ENCODE data around the gene TRIM16.
"Not testable (repeated sequence)": the region's sequence is repeated elsewhere in the genome, so short reads cannot be mapped to it uniquely, and the experiment has no call there.

TRIM16 gene

GRCh38 chr17:15658296-15658695 is 25.8 kb downstream of the TRIM16 start:
- no peak for DNase-seq (ENCODE audit: low read depth)

- no peak for DNase-seq (ENCODE audit: low read depth)
Measured at GRCh38 chr17:15657868-15658267, 26.2 kb downstream of the TRIM16 start.

GRCh38 chr17:15654886-15655561 is 29.1 kb downstream of the TRIM16 start:
- no peak for DNase-seq (ENCODE audit: low read depth)

GRCh38 chr17:15654401-15654800 is 29.7 kb downstream of the TRIM16 start:
- not testable (repeated sequence) for DNase-seq (ENCODE audit: low read depth)

GRCh38 chr17:15652960-15653359 is 31.2 kb downstream of the TRIM16 start:
- no peak for DNase-seq (ENCODE audit: low read depth)

GRCh38 chr17:15651583-15652110 is 32.5 kb downstream of the TRIM16 start:
- peak; percentile 98 for DNase-seq (ENCODE audit: low read depth)

GRCh38 chr17:15650741-15651582 is 33.1 kb downstream of the TRIM16 start:
- DNase-seq (ENCODE audit: low read depth) = no peak

- DNase-seq (ENCODE audit: low read depth) = no peak
Measured at GRCh38 chr17:15649861-15650421, 34.2 kb downstream of the TRIM16 start.

- no peak for DNase-seq (ENCODE audit: low read depth)
Measured at GRCh38 chr17:15648386-15648785, 35.7 kb downstream of the TRIM16 start.

- not testable (repeated sequence) for DNase-seq (ENCODE audit: low read depth)
Measured at GRCh38 chr17:15645942-15646312, 38.2 kb downstream of the TRIM16 start.

GRCh38 chr17:15645099-15645941 is 38.8 kb downstream of the TRIM16 start:
- DNase-seq (ENCODE audit: low read depth) = not testable (repeated sequence)

GRCh38 chr17:15642505-15643251 is 41.4 kb downstream of the TRIM16 start:
- DNase-seq (ENCODE audit: low read depth) = not testable (repeated sequence)

GRCh38 chr17:15642014-15642413 is 42.1 kb downstream of the TRIM16 start:
- DNase-seq (ENCODE audit: low read depth) = not testable (repeated sequence)

- DNase-seq (ENCODE audit: low read depth) = not testable (repeated sequence)
Measured at GRCh38 chr17:15630930-15631453, 53.1 kb downstream of the TRIM16 start.

- DNase-seq (ENCODE audit: low read depth) = not testable (repeated sequence)
Measured at GRCh38 chr17:15629991-15630390, 54.1 kb downstream of the TRIM16 start.

GRCh38 chr17:15623661-15624209 is 60.4 kb downstream of the TRIM16 start:
- DNase-seq (ENCODE audit: low read depth) = not testable (repeated sequence)

- DNase-seq (ENCODE audit: low read depth) = not testable (repeated sequence)
Measured at GRCh38 chr17:15623255-15623654, 60.9 kb downstream of the TRIM16 start.

GRCh38 chr17:15622124-15622523 is 62.0 kb downstream of the TRIM16 start:
- not testable (repeated sequence) for DNase-seq (ENCODE audit: low read depth)

GRCh38 chr17:15619331-15620058 is 64.6 kb downstream of the TRIM16 start, which contains the start of gene FBXW10B:
Gene FBXW10B (minus strand): TSS chr17:15619704. CDS start chr17:15619512, 192 bp downstream.
- not testable (repeated sequence) for DNase-seq (ENCODE audit: low read depth)

GRCh38 chr17:15616828-15617227 is 67.3 kb downstream of the TRIM16 start:
- not testable (repeated sequence) for DNase-seq (ENCODE audit: low read depth)
